B cell (primary cell): ENCODE measurements around the gene KDM7A.

ENCODE experiments used
- EZH2 ChIP-seq: IDR thresholded peaks from 2 replicates; pipeline ENCODE4 v1.6.1; 2012; ENCODE audit warnings: borderline replicate concordance, low read depth, mild to moderate bottlenecking, moderate library complexity, low read length; ENCODE audit not compliant: insufficient read depth, poor library complexity, severe bottlenecking
- TF ChIP-seq, protein P1 (sequence below): fragments of 200-600 bp; IDR thresholded peaks from one replicate; pipeline ENCODE4 v1.8.0; 2022; ENCODE audit warnings: antibody characterized with exemption, mild to moderate bottlenecking

DNA sequence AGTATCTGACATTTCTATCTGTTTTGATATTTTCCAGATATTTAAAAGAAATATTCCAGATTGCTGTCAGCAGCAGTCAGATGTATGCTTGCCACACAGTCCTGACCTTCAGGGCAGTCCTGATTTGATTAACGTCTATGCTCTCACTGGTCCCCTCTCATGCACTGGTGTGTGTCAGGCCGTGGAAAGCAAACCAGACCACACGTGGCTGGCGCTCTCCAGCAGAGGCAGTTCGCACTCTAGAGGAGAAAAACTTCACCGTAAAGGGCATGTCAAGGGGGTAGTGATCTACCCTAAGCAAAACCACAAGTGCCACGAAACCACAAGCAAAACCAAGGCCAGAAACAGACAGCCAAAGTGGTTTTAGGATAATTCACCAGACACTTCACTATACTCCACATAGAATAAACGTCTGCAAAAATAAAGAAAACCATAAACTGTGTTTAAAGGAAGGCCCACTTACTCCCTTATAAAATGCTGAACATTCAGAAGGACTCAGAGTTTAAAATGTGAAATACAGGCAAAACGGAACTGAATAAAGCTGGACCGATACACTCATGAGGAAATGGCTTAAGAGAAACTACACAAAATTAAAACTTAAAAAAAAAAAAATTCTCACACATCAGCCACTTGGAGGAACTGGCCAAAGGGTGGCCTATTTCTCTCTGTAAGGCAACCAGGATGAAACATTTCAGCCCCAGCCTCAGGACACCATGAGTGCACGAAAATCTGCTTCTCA lies 140.4 kb downstream of the KDM7A start:
- TF ChIP-seq, protein P1, sequence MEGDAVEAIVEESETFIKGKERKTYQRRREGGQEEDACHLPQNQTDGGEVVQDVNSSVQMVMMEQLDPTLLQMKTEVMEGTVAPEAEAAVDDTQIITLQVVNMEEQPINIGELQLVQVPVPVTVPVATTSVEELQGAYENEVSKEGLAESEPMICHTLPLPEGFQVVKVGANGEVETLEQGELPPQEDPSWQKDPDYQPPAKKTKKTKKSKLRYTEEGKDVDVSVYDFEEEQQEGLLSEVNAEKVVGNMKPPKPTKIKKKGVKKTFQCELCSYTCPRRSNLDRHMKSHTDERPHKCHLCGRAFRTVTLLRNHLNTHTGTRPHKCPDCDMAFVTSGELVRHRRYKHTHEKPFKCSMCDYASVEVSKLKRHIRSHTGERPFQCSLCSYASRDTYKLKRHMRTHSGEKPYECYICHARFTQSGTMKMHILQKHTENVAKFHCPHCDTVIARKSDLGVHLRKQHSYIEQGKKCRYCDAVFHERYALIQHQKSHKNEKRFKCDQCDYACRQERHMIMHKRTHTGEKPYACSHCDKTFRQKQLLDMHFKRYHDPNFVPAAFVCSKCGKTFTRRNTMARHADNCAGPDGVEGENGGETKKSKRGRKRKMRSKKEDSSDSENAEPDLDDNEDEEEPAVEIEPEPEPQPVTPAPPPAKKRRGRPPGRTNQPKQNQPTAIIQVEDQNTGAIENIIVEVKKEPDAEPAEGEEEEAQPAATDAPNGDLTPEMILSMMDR, result no peak
- TF ChIP-seq EZH2, result no peak
